ENCODE results near the gene PSMA2.

PSMA2 gene

DNA sequence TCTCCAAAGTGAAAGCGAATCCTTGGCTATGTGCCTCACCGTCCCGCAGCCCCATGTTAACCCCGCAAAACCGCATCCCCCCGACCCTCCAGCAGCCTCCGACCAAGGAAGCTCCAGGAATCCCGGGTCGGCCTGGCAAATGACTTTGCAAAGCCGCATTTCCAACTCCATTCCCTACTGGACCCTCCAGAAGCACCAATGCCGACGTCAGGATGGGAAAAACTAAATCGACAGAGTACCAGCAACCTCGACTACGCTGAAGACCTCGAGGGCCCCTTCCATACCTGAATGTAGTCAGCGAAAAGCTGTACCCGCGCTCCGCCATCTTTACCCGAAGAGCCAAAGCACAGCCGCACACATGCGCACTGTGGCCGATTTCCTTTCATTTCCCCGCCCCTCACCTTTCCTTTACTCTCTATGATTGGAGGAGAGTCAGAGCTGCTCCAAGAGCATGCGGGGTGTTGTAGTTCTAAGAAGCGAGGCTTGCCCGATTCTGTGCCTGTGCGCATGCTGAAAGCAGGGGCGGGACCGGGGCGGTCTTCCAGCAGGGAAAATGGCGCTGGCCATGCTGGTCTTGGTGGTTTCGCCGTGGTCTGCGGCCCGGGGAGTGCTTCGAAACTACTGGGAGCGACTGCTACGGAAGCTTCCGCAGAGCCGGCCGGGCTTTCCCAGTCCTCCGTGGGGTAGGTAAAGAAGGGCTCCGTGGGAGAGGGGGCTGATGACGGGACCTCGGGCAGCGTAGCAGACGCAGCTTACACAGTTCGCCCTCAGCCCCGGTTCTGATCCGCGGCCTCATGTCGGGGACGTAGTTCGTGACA, at the start of gene PSMA2, which contains the start of gene MRPL32:
Gene PSMA2, minus strand, starts transcription at position 341 of the 818 bp plus-strand sequence. Its CDS starts 16 bp downstream, at position 325.
Gene MRPL32, plus strand, starts transcription at position 543 of the 818 bp plus-strand sequence. Its CDS starts 11 bp downstream, at position 554.
- DNase-seq (ENCODE audit: extremely low spot score) = peak; percentile 95
- ChIA-PET CTCF (interaction anchor here (0.5 to 1.2 kb wide), 5 partner anchors 10 to 1201 kb away, joined by 3 to 10 read pairs (median 5); no protein-coding TSS in a partner anchor), POLR2A (interaction anchor here (0.6 to 1.9 kb wide), 19 partner anchors 9 to 991 kb away, joined by 3 to 8 read pairs (median 3); partner anchors contain the start of gene C7orf25)
- TF ChIP-seq, protein P1, sequence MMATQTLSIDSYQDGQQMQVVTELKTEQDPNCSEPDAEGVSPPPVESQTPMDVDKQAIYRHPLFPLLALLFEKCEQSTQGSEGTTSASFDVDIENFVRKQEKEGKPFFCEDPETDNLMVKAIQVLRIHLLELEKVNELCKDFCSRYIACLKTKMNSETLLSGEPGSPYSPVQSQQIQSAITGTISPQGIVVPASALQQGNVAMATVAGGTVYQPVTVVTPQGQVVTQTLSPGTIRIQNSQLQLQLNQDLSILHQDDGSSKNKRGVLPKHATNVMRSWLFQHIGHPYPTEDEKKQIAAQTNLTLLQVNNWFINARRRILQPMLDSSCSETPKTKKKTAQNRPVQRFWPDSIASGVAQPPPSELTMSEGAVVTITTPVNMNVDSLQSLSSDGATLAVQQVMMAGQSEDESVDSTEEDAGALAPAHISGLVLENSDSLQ (IDR thresholded peaks at IDR 0.05) = no peak
- TF ChIP-seq L3MBTL2 (conservative IDR thresholded peaks at IDR 0.05) (peak; percentile 49; the same call in 1 of the 2 replicates), ELF4 (IDR thresholded peaks at IDR 0.05) (peak; percentile 32; the same call in 1 of the 2 replicates), BHLHE40 (IDR thresholded peaks at IDR 0.05; ENCODE audit: borderline replicate concordance) (no peak), FOXA1 (IDR thresholded peaks at IDR 0.05) (no peak)

DNA sequence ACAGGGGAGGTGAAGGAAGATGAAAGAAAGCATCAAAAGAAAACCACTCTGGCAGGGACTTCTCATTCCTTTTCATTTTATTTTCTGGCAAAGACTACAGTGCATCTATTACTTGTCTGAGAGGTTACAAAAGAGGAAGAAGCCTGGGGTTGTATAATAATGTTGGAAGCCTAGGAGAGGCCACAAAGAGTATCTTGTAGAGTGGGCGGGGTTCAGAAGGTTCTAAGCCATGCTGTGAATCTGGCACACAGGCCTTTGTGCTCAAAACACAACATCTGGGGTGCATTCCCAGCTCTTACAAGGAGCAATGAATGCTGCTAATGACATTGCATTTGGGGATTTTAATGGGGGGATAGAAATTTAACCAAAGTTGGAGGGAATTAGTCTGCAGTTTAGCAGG, 49.6 kb upstream of the PSMA2 start:
- ChIA-PET CTCF (no interaction called here), POLR2A (no interaction called here)
- TF ChIP-seq NFRKB (IDR thresholded peaks at IDR 0.05) = no peak
- TF ChIP-seq SUZ12 (IDR thresholded peaks at IDR 0.05) = no peak
- no peak for TF ChIP-seq CTBP1 (IDR thresholded peaks at IDR 0.05; ENCODE audit: borderline replicate concordance)
- no peak for TF ChIP-seq SP1 (IDR thresholded peaks at IDR 0.05)
- no peak for TF ChIP-seq ARNT (IDR thresholded peaks at IDR 0.05)
- no peak for TF ChIP-seq ZNF384 (IDR thresholded peaks at IDR 0.05)
- TF ChIP-seq FOXA1 (IDR thresholded peaks at IDR 0.05) = no peak
- no peak for TF ChIP-seq L3MBTL2 (conservative IDR thresholded peaks at IDR 0.05)
- TF ChIP-seq LEF1 (IDR thresholded peaks at IDR 0.05; ENCODE audit: borderline replicate concordance) = no peak
- TF ChIP-seq FOXM1 (IDR thresholded peaks at IDR 0.05; ENCODE audit: borderline replicate concordance) = no peak
- TF ChIP-seq HDGF (IDR thresholded peaks at IDR 0.05; ENCODE audit: borderline replicate concordance) = no peak
- TF ChIP-seq BHLHE40 (IDR thresholded peaks at IDR 0.05; ENCODE audit: borderline replicate concordance) = no peak
- TF ChIP-seq, protein P1 (IDR thresholded peaks at IDR 0.05) = no peak
- no peak for TF ChIP-seq TARDBP (IDR thresholded peaks at IDR 0.05)
- no peak for TF ChIP-seq ELF4 (IDR thresholded peaks at IDR 0.05)
- no peak for TF ChIP-seq FOXK2 (IDR thresholded peaks at IDR 0.05)
- no peak for DNase-seq (ENCODE audit: extremely low spot score)

DNA sequence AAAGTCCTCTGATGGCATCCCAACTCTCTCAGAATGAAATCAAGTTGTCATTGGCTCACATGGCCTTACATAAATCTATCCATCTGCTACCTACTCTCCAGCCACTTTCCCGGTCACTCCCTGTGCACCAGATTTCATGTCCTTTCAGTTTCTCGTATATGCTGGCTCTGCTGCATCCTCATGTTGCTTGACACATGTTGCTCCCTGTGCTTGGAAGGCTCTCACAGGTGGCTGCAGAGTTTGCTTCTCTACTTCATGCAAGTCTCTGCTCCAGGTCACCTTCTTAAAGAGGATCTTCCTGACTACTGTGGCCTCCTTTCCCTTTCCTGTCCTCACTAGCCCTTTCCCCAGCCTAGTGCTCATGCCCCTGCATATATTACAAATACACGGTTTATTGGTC, 48.5 kb upstream of the PSMA2 start:
- POLR2A ChIA-PET = no interaction called here
- DNase-seq (ENCODE audit: extremely low spot score) = no peak
- CTCF ChIA-PET = no interaction called here
- no peak for TF ChIP-seq ARNT (IDR thresholded peaks at IDR 0.05)
- TF ChIP-seq L3MBTL2 (conservative IDR thresholded peaks at IDR 0.05) = no peak
- no peak for TF ChIP-seq ELF4 (IDR thresholded peaks at IDR 0.05)
- TF ChIP-seq SUZ12 (IDR thresholded peaks at IDR 0.05) = no peak
- TF ChIP-seq ZNF384 (IDR thresholded peaks at IDR 0.05) = no peak
- no peak for TF ChIP-seq HDGF (IDR thresholded peaks at IDR 0.05; ENCODE audit: borderline replicate concordance)
- TF ChIP-seq FOXM1 (IDR thresholded peaks at IDR 0.05; ENCODE audit: borderline replicate concordance) = no peak
- TF ChIP-seq, protein P1 (IDR thresholded peaks at IDR 0.05) = no peak
- no peak for TF ChIP-seq SP1 (IDR thresholded peaks at IDR 0.05)
- TF ChIP-seq LEF1 (IDR thresholded peaks at IDR 0.05; ENCODE audit: borderline replicate concordance) = no peak
- TF ChIP-seq NFRKB (IDR thresholded peaks at IDR 0.05) = no peak
- no peak for TF ChIP-seq FOXA1 (IDR thresholded peaks at IDR 0.05)

DNA sequence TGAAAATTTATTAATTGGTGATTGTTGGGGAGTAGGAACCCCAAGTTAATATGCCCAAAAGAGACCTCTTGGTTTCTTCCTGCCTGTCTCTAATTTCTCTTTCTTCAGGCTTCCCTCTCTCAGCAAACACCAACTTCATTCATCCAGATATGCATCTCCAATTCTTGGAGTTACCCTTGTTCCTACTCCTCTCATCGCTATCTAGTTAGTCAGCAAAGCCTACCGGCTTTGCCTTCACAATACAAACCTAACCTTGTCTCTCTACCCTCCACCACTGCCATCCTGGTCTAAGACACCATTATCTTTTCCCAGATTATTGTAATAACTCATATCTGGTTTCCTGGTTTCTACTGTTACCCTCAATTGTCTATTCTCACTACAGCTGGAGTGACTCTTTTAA, 48.1 kb upstream of the PSMA2 start:
- ChIA-PET CTCF (no interaction called here), POLR2A (no interaction called here)

DNA sequence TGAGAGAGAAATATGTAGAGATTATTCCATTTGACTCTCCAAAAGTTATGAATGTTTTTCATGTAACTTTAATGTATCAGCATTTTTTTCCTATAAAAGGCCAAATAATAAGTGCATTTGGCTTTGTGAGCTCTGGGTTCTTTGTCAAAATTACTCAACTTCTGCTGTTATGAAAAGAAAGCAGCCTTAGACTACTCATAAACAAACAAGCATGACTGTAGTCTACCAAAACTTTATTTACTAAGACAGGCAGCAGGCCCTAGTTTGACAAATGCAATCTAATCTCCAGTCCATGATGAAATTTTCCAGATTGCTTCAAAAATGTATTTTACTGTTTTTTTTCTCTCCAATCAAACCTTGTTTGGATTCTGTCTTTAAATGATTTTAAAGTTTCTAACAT, 46.5 kb upstream of the PSMA2 start:
- no peak for TF ChIP-seq LEF1 (IDR thresholded peaks at IDR 0.05; ENCODE audit: borderline replicate concordance)
- TF ChIP-seq ELF4 (IDR thresholded peaks at IDR 0.05) = no peak
- no peak for TF ChIP-seq L3MBTL2 (conservative IDR thresholded peaks at IDR 0.05)
- TF ChIP-seq TARDBP (IDR thresholded peaks at IDR 0.05) = no peak
- TF ChIP-seq FOXA1 (IDR thresholded peaks at IDR 0.05) = no peak
- no peak for TF ChIP-seq SP1 (IDR thresholded peaks at IDR 0.05)
- TF ChIP-seq ARNT (IDR thresholded peaks at IDR 0.05) = no peak
- TF ChIP-seq SUZ12 (IDR thresholded peaks at IDR 0.05) = no peak
- TF ChIP-seq FOXM1 (IDR thresholded peaks at IDR 0.05; ENCODE audit: borderline replicate concordance) = no peak
- TF ChIP-seq, protein P1 (IDR thresholded peaks at IDR 0.05) = no peak
- no peak for TF ChIP-seq FOXK2 (IDR thresholded peaks at IDR 0.05)
- no peak for TF ChIP-seq ZNF384 (IDR thresholded peaks at IDR 0.05)
- no peak for TF ChIP-seq HDGF (IDR thresholded peaks at IDR 0.05; ENCODE audit: borderline replicate concordance)
- TF ChIP-seq NFRKB (IDR thresholded peaks at IDR 0.05) = no peak
- TF ChIP-seq BHLHE40 (IDR thresholded peaks at IDR 0.05; ENCODE audit: borderline replicate concordance) = no peak
- TF ChIP-seq CTBP1 (IDR thresholded peaks at IDR 0.05; ENCODE audit: borderline replicate concordance) = no peak
- ChIA-PET POLR2A (no interaction called here), CTCF (no interaction called here)
- no peak for DNase-seq (ENCODE audit: extremely low spot score)

More for the DNA sequence above, 48.1 kb upstream of the PSMA2 start:
- TF ChIP-seq ARNT (IDR thresholded peaks at IDR 0.05) (no peak), SUZ12 (IDR thresholded peaks at IDR 0.05) (no peak), L3MBTL2 (conservative IDR thresholded peaks at IDR 0.05) (no peak), SP1 (IDR thresholded peaks at IDR 0.05) (no peak), FOXA1 (IDR thresholded peaks at IDR 0.05) (no peak), HDGF (IDR thresholded peaks at IDR 0.05; ENCODE audit: borderline replicate concordance) (no peak), ZNF384 (IDR thresholded peaks at IDR 0.05) (no peak), BHLHE40 (IDR thresholded peaks at IDR 0.05; ENCODE audit: borderline replicate concordance) (no peak), TARDBP (IDR thresholded peaks at IDR 0.05) (no peak), FOXM1 (IDR thresholded peaks at IDR 0.05; ENCODE audit: borderline replicate concordance) (no peak), FOXK2 (IDR thresholded peaks at IDR 0.05) (no peak), LEF1 (IDR thresholded peaks at IDR 0.05; ENCODE audit: borderline replicate concordance) (no peak), ELF4 (IDR thresholded peaks at IDR 0.05) (no peak), NFRKB (IDR thresholded peaks at IDR 0.05) (no peak), CTBP1 (IDR thresholded peaks at IDR 0.05; ENCODE audit: borderline replicate concordance) (no peak)
- TF ChIP-seq, protein P1 (IDR thresholded peaks at IDR 0.05) = no peak
- no peak for DNase-seq (ENCODE audit: extremely low spot score)

Data from HEK293T (cell line).